Measurements from ENCODE around the gene GPR160. TPM values are rescaled to one million over a fixed set of nuclear protein-coding genes. Genes with fewer than 3 reads are reported as not detected.
"Not testable (repeated sequence)": the region's sequence is repeated elsewhere in the genome, so short reads cannot be mapped to it uniquely, and the experiment has no call there.

The GPR160 gene
- total RNA-seq, 2 donors from 2014 or later, result 0.75 to 0.96 TPM

DNA sequence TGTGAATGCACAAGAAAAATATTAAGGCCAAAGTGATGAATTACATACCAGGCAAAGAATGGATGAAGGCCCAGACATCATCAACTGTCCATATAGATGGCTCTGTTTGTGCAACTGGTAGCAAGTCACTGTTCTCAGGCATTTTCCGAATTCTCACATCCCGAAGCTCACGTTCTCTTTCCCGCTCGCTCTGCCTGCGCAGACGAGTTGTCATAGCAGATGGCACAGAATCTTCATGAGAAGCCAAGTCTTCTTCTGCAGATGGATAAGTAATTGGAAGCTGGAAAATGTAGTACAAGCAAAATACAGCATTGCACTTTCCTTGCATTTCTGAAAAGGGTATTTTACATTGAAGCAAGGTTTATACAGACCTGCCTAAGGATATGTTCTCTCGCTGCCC lies 64.6 kb downstream of the GPR160 start:
- no peak overlapping the region for H3K27ac ChIP-seq
- no peaks in the 10 kb centered on the region for H3K4me1 ChIP-seq
- no peak overlapping the region for H3K4me3 ChIP-seq
- TF ChIP-seq, protein P1, sequence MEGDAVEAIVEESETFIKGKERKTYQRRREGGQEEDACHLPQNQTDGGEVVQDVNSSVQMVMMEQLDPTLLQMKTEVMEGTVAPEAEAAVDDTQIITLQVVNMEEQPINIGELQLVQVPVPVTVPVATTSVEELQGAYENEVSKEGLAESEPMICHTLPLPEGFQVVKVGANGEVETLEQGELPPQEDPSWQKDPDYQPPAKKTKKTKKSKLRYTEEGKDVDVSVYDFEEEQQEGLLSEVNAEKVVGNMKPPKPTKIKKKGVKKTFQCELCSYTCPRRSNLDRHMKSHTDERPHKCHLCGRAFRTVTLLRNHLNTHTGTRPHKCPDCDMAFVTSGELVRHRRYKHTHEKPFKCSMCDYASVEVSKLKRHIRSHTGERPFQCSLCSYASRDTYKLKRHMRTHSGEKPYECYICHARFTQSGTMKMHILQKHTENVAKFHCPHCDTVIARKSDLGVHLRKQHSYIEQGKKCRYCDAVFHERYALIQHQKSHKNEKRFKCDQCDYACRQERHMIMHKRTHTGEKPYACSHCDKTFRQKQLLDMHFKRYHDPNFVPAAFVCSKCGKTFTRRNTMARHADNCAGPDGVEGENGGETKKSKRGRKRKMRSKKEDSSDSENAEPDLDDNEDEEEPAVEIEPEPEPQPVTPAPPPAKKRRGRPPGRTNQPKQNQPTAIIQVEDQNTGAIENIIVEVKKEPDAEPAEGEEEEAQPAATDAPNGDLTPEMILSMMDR (IDR thresholded peaks at IDR 0.05), result no peak
- peaks cover 41% of the 10 kb centered on the region for H3K36me3 ChIP-seq
- DNase-seq (ENCODE audit: low spot score), result no peak
- no peaks in the 10 kb centered on the region for H3K9me3 ChIP-seq
- no peaks in the 10 kb centered on the region for H3K27me3 ChIP-seq

GRCh38 chr3:170107941-170108340 lies 70.1 kb downstream of the GPR160 start:
- peaks cover 29% of the 10 kb centered on the region for H3K36me3 ChIP-seq
- H3K27me3 ChIP-seq, result no peaks in the 10 kb centered on the region
- no peak overlapping the region for H3K27ac ChIP-seq
- no peak for DNase-seq (ENCODE audit: low spot score)
- H3K4me1 ChIP-seq, result no peaks in the 10 kb centered on the region
- TF ChIP-seq, protein P1 (IDR thresholded peaks at IDR 0.05), result no peak
- H3K4me3 ChIP-seq, result no peak overlapping the region
- H3K9me3 ChIP-seq, result no peaks in the 10 kb centered on the region

GRCh38 chr3:170108955-170109354 lies 71.2 kb downstream of the GPR160 start:
- Histone ChIP-seq H3K27ac (no peak overlapping the region), H3K4me3 (no peak overlapping the region), H3K27me3 (no peaks in the 10 kb centered on the region), H3K4me1 (no peaks in the 10 kb centered on the region), H3K36me3 (peaks cover 38% of the 10 kb centered on the region), H3K9me3 (no peaks in the 10 kb centered on the region)
- TF ChIP-seq, protein P1 (IDR thresholded peaks at IDR 0.05), result no peak
- no peak for DNase-seq (ENCODE audit: low spot score)

DNA sequence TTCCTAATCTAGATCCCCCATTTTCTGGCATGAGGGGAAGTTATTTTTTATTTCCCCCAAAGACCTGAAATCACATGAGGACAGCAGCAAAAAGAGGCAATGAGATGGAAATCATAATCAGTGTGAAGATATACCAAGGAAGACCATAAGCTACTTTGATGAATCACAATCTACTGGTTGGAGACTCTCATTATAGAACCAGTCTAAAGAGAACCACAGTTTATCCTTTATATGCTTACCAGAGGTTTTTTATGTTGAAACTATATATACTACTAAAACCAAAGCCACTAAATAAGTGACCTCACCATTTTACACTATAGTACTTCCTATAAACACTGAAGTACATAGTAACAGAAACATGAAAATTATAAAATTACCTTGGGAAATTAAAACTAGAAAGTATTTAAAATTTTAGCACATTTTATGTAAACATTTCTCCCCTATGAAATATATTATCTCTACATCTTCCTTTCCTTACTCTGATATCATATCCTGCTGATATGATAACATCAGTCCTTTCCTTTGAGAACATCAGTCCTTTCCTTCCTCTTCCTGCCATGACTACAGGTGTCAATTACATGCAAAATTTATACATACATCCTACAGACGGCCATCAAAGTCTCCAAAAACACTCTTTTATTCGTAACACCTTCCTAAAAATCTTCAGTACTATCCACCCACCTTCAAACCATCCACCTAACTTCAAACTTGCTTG lies 71.9 kb downstream of the GPR160 start:
- DNase-seq (ENCODE audit: low spot score), result no peak
- no peaks in the 10 kb centered on the region for H3K4me1 ChIP-seq
- H3K9me3 ChIP-seq, result no peaks in the 10 kb centered on the region
- H3K4me3 ChIP-seq, result no peak overlapping the region
- no peak overlapping the region for H3K27ac ChIP-seq
- H3K27me3 ChIP-seq, result no peaks in the 10 kb centered on the region
- TF ChIP-seq, protein P1 (IDR thresholded peaks at IDR 0.05), result no peak
- H3K36me3 ChIP-seq, result peaks cover 43% of the 10 kb centered on the region

DNA sequence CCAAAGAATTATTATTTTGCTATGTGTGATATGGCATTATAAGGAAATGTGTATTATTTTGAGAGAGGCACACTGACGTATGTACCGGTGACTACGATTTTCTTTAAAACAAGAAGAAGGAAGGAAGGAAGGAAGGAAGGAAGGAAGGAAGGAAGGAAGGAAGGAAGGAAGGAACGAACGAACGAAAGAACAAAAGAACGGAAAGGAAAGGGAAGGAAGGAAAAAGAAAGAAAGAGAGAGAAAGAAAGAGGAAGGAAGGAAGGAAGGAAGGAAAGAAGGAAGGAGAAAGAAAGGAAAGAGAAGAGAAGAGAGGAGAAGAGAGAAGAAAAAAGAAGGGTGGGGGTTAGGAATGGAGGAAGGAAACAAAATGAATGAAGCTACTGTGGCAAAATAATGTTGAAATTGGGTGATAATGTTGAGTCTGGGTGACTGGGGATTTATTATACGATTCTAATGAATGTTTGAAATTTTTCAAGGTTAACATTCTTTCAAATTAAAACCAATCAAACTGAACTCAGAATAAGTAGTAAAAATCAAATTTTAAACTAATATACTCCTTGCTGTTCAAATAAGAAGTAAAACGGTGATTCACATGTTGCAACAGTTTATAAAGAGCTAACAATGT lies 73.5 kb downstream of the GPR160 start:
- TF ChIP-seq, protein P1 (IDR thresholded peaks at IDR 0.05), result no peak
- Histone ChIP-seq H3K4me1 (no peaks in the 10 kb centered on the region), H3K9me3 (no peaks in the 10 kb centered on the region), H3K4me3 (no peak overlapping the region), H3K27ac (no peak overlapping the region), H3K36me3 (peaks cover 56% of the 10 kb centered on the region), H3K27me3 (no peaks in the 10 kb centered on the region)
- DNase-seq (ENCODE audit: low spot score), result no peak

DNA sequence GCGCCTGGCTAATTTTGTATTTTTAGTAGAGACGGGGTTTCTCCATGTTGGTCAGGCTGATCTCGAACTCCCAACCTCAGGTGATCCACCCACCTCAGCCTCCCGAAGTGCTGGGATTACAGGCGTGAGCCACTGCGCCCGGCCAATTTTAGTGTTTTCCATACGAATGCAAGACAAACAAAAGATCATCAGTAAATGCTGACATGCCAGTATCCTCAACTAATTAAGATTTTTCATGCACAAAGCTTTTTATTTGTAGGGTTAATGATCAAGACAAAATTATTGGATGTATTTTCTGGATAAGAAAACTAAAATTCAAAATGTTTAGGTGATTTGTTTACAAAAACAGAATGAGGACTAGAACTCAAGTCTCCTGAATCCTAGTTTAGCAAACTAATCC lies 76.4 kb downstream of the GPR160 start:
- DNase-seq (ENCODE audit: low spot score); H3K4me3 ChIP-seq; H3K4me1 ChIP-seq; H3K27ac ChIP-seq; H3K27me3 ChIP-seq; H3K9me3 ChIP-seq: not testable (repeated sequence)
- peaks cover 69% of the 10 kb centered on the region for H3K36me3 ChIP-seq
